Measurements from ENCODE around the gene FNDC10.
A peak's percentile ranks its signal among the peaks of the same experiment; 100 is the strongest.
"Not testable (repeated sequence)": the region's sequence is repeated elsewhere in the genome, so short reads cannot be mapped to it uniquely, and the experiment has no call there.

The FNDC10 gene

GRCh38 chr1:1564268-1564667, 35.7 kb downstream of the FNDC10 start:
- DNase-seq = no peak

GRCh38 chr1:1563688-1564087, 36.2 kb downstream of the FNDC10 start:
- no peak for DNase-seq

GRCh38 chr1:1562556-1563195, 37.3 kb downstream of the FNDC10 start:
- no peak for DNase-seq

- DNase-seq = no peak
Measured at GRCh38 chr1:1561801-1562470, 38.0 kb downstream of the FNDC10 start.

GRCh38 chr1:1560178-1560577, 39.8 kb downstream of the FNDC10 start:
- DNase-seq = no peak

- DNase-seq = no peak
Measured at GRCh38 chr1:1559066-1559465, 40.9 kb downstream of the FNDC10 start.

- no peak for DNase-seq
Measured at GRCh38 chr1:1558591-1558990, 41.3 kb downstream of the FNDC10 start.

- DNase-seq = not testable (repeated sequence)
Measured at GRCh38 chr1:1557688-1558087, 42.2 kb downstream of the FNDC10 start.

GRCh38 chr1:1556961-1557360, 43.0 kb downstream of the FNDC10 start:
- not testable (repeated sequence) for DNase-seq

GRCh38 chr1:1556505-1556904, 43.4 kb downstream of the FNDC10 start:
- no peak for DNase-seq

- peak; percentile 29 for DNase-seq
Measured at GRCh38 chr1:1554926-1555915, 44.7 kb downstream of the FNDC10 start.

- DNase-seq = no peak
Measured at GRCh38 chr1:1554550-1554925, 45.4 kb downstream of the FNDC10 start.

GRCh38 chr1:1553821-1554494, 46.0 kb downstream of the FNDC10 start:
- DNase-seq = no peak

- no peak for DNase-seq
Measured at GRCh38 chr1:1552263-1552639, 47.7 kb downstream of the FNDC10 start.

GRCh38 chr1:1551524-1552262, 48.2 kb downstream of the FNDC10 start:
- DNase-seq = no peak

- no peak for DNase-seq
Measured at GRCh38 chr1:1550591-1551432, 49.1 kb downstream of the FNDC10 start.

- no peak for DNase-seq
Measured at GRCh38 chr1:1550087-1550486, 49.8 kb downstream of the FNDC10 start.

- no peak for DNase-seq
Measured at GRCh38 chr1:1548591-1548990, 51.3 kb downstream of the FNDC10 start.
